ENCODE measurements around the gene HTR2A. TPM values are rescaled to one million over a fixed set of nuclear protein-coding genes. Genes with fewer than 3 reads are reported as not detected.

HTR2A gene
- polyA plus RNA-seq, 1 donor (not counting 4 experiments of a cell fraction or from before 2014, with no cell fraction given): not detected

DNA sequence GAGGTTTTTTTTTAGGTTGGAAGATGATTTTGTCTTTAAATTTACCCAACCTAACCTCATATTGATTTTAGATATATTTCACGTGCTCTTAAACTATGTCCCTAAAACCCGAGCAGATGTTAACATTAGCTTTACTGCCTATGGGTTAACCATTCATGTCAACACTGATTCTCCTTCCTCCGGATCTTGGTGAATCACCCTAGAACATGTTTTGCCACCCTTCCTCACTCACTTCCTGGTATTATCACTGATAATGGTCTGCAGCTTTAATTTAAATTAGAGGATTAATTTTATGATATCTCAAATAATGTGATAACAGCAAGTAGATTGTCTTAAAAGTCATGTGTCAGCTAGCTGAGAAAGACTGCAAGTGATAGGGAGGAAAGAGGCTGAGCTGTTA is 31.9 kb downstream of the HTR2A start:
- no peaks in the 10 kb centered on the region for H4K20me1 ChIP-seq (ENCODE audit: control insufficient read depth, extremely low read depth, insufficient read depth, low read length)
- no peaks in the 10 kb centered on the region for H3K27me3 ChIP-seq (ENCODE audit: control insufficient read depth, extremely low read depth, insufficient read depth, low read length)
- no peak overlapping the region for H3K9ac ChIP-seq (ENCODE audit: control insufficient read depth, extremely low read depth, insufficient read depth, low read length)
- H3K9me1 ChIP-seq (ENCODE audit: control insufficient read depth, extremely low read depth, insufficient read depth, low read length): no peaks in the 10 kb centered on the region
- no peaks in the 10 kb centered on the region for H3K9me3 ChIP-seq (ENCODE audit: control insufficient read depth, low read depth, low read length)
- dilution Hi-C loops (cut with MboI; ENCODE audit: extremely low pct_ligation_motif_present, low sequenced_read_pairs): no loop called here
- TF ChIP-seq EZH2 (IDR thresholded peaks at IDR 0.05; ENCODE audit: low read length): no peak
- TF ChIP-seq, protein P1, sequence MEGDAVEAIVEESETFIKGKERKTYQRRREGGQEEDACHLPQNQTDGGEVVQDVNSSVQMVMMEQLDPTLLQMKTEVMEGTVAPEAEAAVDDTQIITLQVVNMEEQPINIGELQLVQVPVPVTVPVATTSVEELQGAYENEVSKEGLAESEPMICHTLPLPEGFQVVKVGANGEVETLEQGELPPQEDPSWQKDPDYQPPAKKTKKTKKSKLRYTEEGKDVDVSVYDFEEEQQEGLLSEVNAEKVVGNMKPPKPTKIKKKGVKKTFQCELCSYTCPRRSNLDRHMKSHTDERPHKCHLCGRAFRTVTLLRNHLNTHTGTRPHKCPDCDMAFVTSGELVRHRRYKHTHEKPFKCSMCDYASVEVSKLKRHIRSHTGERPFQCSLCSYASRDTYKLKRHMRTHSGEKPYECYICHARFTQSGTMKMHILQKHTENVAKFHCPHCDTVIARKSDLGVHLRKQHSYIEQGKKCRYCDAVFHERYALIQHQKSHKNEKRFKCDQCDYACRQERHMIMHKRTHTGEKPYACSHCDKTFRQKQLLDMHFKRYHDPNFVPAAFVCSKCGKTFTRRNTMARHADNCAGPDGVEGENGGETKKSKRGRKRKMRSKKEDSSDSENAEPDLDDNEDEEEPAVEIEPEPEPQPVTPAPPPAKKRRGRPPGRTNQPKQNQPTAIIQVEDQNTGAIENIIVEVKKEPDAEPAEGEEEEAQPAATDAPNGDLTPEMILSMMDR (optimal IDR thresholded peaks at IDR 0.05 in 1 of 3, IDR thresholded peaks at IDR 0.05 in 1 of 3, conservative IDR thresholded peaks at IDR 0.05 in 1 of 3; ENCODE audit: extremely low read depth in 1 of 3, insufficient read depth in 2 of 3, low read length in 3 of 3): no peak
- H3K4me2 ChIP-seq (ENCODE audit: control insufficient read depth, extremely low read depth, insufficient read depth, low read depth, low read length): no peak overlapping the region
- FAIRE-seq: no peak
- DNase-seq (ENCODE audit: low read depth, low spot score): no peak
- H3K27ac ChIP-seq (ENCODE audit: control insufficient read depth, insufficient read depth, low read length): no peak overlapping the region
- no peaks in the 10 kb centered on the region for H3K79me2 ChIP-seq (ENCODE audit: control insufficient read depth, insufficient read depth, low read length)
- H3K4me3 ChIP-seq (ENCODE audit: control insufficient read depth in 2 of 3, extremely low read depth in 1 of 3, insufficient read depth in 2 of 3, low read depth in 1 of 3, low read length in 3 of 3): no peak overlapping the region
- no peaks in the 10 kb centered on the region for H3K4me1 ChIP-seq (ENCODE audit: control insufficient read depth, extremely low read depth, insufficient read depth, low read length)
- no peaks in the 10 kb centered on the region for H3K36me3 ChIP-seq (ENCODE audit: control insufficient read depth in 2 of 2, extremely low read depth in 1 of 2, insufficient read depth in 2 of 2, low read length in 2 of 2)
- no peak overlapping the region for H2AFZ ChIP-seq (ENCODE audit: control insufficient read depth, low read length)

DNA sequence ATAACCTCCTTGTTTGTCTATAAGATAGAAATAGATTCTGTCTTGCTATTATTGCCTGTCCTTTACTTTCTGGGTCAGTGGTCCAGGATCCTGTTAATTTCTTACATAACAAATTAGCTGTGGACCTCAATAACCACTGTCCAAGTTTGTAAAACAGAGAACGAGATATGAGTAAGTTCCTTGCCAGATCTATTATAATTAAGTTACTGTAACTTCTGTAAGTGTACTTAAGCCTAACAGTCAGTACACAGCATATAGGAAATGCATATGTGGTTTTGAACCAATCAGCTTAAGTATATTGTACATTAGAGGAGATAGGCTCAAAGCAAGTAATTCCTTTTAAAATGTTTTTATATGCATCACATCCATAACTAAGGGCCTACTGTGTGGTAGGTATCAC is 34.9 kb downstream of the HTR2A start:
- DNase-seq (ENCODE audit: low read depth, low spot score): no peak
- Histone ChIP-seq H3K9me3 (ENCODE audit: control insufficient read depth, low read depth, low read length) (no peaks in the 10 kb centered on the region), H3K4me2 (ENCODE audit: control insufficient read depth, extremely low read depth, insufficient read depth, low read depth, low read length) (no peak overlapping the region), H2AFZ (ENCODE audit: control insufficient read depth, low read length) (no peak overlapping the region), H3K4me3 (ENCODE audit: control insufficient read depth in 2 of 3, extremely low read depth in 1 of 3, insufficient read depth in 2 of 3, low read depth in 1 of 3, low read length in 3 of 3) (no peak overlapping the region), H3K27ac (ENCODE audit: control insufficient read depth, insufficient read depth, low read length) (no peak overlapping the region), H3K27me3 (ENCODE audit: control insufficient read depth, extremely low read depth, insufficient read depth, low read length) (no peaks in the 10 kb centered on the region), H3K9me1 (ENCODE audit: control insufficient read depth, extremely low read depth, insufficient read depth, low read length) (no peaks in the 10 kb centered on the region), H3K4me1 (ENCODE audit: control insufficient read depth, extremely low read depth, insufficient read depth, low read length) (no peaks in the 10 kb centered on the region), H3K36me3 (ENCODE audit: control insufficient read depth in 2 of 2, extremely low read depth in 1 of 2, insufficient read depth in 2 of 2, low read length in 2 of 2) (no peaks in the 10 kb centered on the region), H4K20me1 (ENCODE audit: control insufficient read depth, extremely low read depth, insufficient read depth, low read length) (no peaks in the 10 kb centered on the region), H3K9ac (ENCODE audit: control insufficient read depth, extremely low read depth, insufficient read depth, low read length) (no peak overlapping the region), H3K79me2 (ENCODE audit: control insufficient read depth, insufficient read depth, low read length) (no peaks in the 10 kb centered on the region)
- dilution Hi-C loops (cut with MboI; ENCODE audit: extremely low pct_ligation_motif_present, low sequenced_read_pairs): no loop called here
- TF ChIP-seq EZH2 (IDR thresholded peaks at IDR 0.05; ENCODE audit: low read length): no peak
- FAIRE-seq: no peak

DNA sequence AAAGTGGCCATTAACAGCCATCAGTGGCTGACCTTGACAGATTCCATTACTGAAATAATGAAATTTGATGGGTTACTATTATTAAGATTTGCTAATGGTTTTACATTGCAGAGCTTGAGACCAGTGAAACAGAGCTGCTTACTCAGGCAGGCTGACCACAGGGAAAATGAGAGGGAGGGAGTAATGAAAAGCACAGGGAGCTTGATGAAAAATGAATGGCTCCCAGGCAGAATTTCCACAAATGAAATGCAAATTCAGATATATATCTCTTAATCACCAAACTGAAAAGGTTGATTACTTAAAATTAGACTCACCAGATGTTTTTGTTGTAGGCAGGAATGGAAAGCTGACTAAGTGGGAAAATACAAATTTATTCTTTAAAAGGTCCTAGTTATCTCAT is 36.1 kb downstream of the HTR2A start:
- Histone ChIP-seq H3K9ac (ENCODE audit: control insufficient read depth, extremely low read depth, insufficient read depth, low read length) (no peak overlapping the region), H3K4me3 (ENCODE audit: control insufficient read depth in 2 of 3, extremely low read depth in 1 of 3, insufficient read depth in 2 of 3, low read depth in 1 of 3, low read length in 3 of 3) (no peak overlapping the region), H3K79me2 (ENCODE audit: control insufficient read depth, insufficient read depth, low read length) (no peaks in the 10 kb centered on the region), H3K4me2 (ENCODE audit: control insufficient read depth, extremely low read depth, insufficient read depth, low read depth, low read length) (no peak overlapping the region), H3K9me3 (ENCODE audit: control insufficient read depth, low read depth, low read length) (no peaks in the 10 kb centered on the region), H2AFZ (ENCODE audit: control insufficient read depth, low read length) (no peak overlapping the region), H3K27ac (ENCODE audit: control insufficient read depth, insufficient read depth, low read length) (no peak overlapping the region), H3K4me1 (ENCODE audit: control insufficient read depth, extremely low read depth, insufficient read depth, low read length) (no peaks in the 10 kb centered on the region), H3K9me1 (ENCODE audit: control insufficient read depth, extremely low read depth, insufficient read depth, low read length) (no peaks in the 10 kb centered on the region), H3K27me3 (ENCODE audit: control insufficient read depth, extremely low read depth, insufficient read depth, low read length) (no peaks in the 10 kb centered on the region), H3K36me3 (ENCODE audit: control insufficient read depth in 2 of 2, extremely low read depth in 1 of 2, insufficient read depth in 2 of 2, low read length in 2 of 2) (no peaks in the 10 kb centered on the region), H4K20me1 (ENCODE audit: control insufficient read depth, extremely low read depth, insufficient read depth, low read length) (no peaks in the 10 kb centered on the region)
- DNase-seq (ENCODE audit: low read depth, low spot score): no peak
- dilution Hi-C loops (cut with MboI; ENCODE audit: extremely low pct_ligation_motif_present, low sequenced_read_pairs): no loop called here
- no peak for TF ChIP-seq EZH2 (IDR thresholded peaks at IDR 0.05; ENCODE audit: low read length)
- TF ChIP-seq, protein P1 (optimal IDR thresholded peaks at IDR 0.05 in 1 of 3, IDR thresholded peaks at IDR 0.05 in 1 of 3, conservative IDR thresholded peaks at IDR 0.05 in 1 of 3; ENCODE audit: extremely low read depth in 1 of 3, insufficient read depth in 2 of 3, low read length in 3 of 3): no peak
- FAIRE-seq: no peak
